Astrocyte (in vitro differentiated cells and primary cell): ENCODE measurements around the gene RALGAPA2. TPM values are rescaled to one million over a fixed set of nuclear protein-coding genes. Genes with fewer than 3 reads are reported as not detected.

Experiments
- DNase-seq: peaks from one replicate; pipeline ENCODE4 v3.0.0-alpha.2; 2010; ENCODE audit warnings: low read depth
- FAIRE-seq: peaks from 2 replicates; lab custom pipeline; 2011; peaks lifted over from hg19 to GRCh38; lab: Jason Lieb, UNC
- H2AFZ ChIP-seq: 2 replicates; pipeline ENCODE4 v1.6.0; 2012; ENCODE audit warnings: low read depth, low read length, inconsistent platforms
- H3K27ac ChIP-seq: 2 replicates; pipeline ENCODE4 v1.5.1; 2011; ENCODE audit warnings: low read depth, low read length, inconsistent platforms
- H3K27me3 ChIP-seq: 2 replicates; pipeline ENCODE4 v1.6.0; 2011; ENCODE audit warnings: low read length, inconsistent platforms; ENCODE audit not compliant: insufficient read depth
- H3K36me3 ChIP-seq: 2 replicates; pipeline ENCODE4 v1.5.1; 2011; ENCODE audit warnings: low read length, inconsistent platforms; ENCODE audit not compliant: insufficient read depth
- H3K4me1 ChIP-seq: 2 replicates; pipeline ENCODE4 v1.5.1; 2011; ENCODE audit warnings: low read length, inconsistent platforms; ENCODE audit not compliant: insufficient read depth
- H3K4me2 ChIP-seq: 2 replicates; pipeline ENCODE4 v1.6.0; 2012; ENCODE audit warnings: low read length, inconsistent platforms
- H3K4me3 ChIP-seq: 2 replicates; pipeline ENCODE4 v1.5.1; 2011; ENCODE audit warnings: low read depth, mild to moderate bottlenecking, low read length, inconsistent platforms; ENCODE audit not compliant: insufficient read depth
- H3K79me2 ChIP-seq: 2 replicates; pipeline ENCODE4 v1.6.0; 2012; ENCODE audit warnings: mild to moderate bottlenecking, low read length, inconsistent platforms; ENCODE audit not compliant: insufficient read depth
- H3K9ac ChIP-seq: 2 replicates; pipeline ENCODE4 v1.6.0; 2012; ENCODE audit warnings: mild to moderate bottlenecking, low read length, inconsistent platforms
- H3K9me3 ChIP-seq: 2 replicates; pipeline ENCODE4 v1.5.1; 2012; ENCODE audit warnings: low read depth, mild to moderate bottlenecking, low read length, inconsistent platforms; ENCODE audit not compliant: insufficient read depth
- H4K20me1 ChIP-seq: 2 replicates; pipeline ENCODE4 v1.6.0; 2012; ENCODE audit warnings: low read length, inconsistent platforms; ENCODE audit not compliant: insufficient read depth
- H3K27ac Mint-ChIP-seq: one replicate; pipeline ENCODE4 v1.8.0; 2021; ENCODE audit warnings: mild to moderate bottlenecking, mixed read lengths; ENCODE audit not compliant: unreplicated experiment
- H3K27me3 Mint-ChIP-seq: one replicate; pipeline ENCODE4 v1.8.0; 2021; ENCODE audit warnings: low read depth, mixed read lengths; ENCODE audit not compliant: unreplicated experiment
- H3K36me3 Mint-ChIP-seq: one replicate; pipeline ENCODE4 v1.8.0; 2021; ENCODE audit warnings: low read depth, mixed read lengths; ENCODE audit not compliant: unreplicated experiment
- H3K4me1 Mint-ChIP-seq: one replicate; pipeline ENCODE4 v1.8.0; 2021; ENCODE audit warnings: low read depth, mixed read lengths; ENCODE audit not compliant: unreplicated experiment
- H3K4me3 Mint-ChIP-seq: one replicate; pipeline ENCODE4 v1.8.0; 2021; ENCODE audit warnings: mild to moderate bottlenecking, moderate library complexity, mixed read lengths; ENCODE audit not compliant: unreplicated experiment
- H3K9me3 Mint-ChIP-seq: one replicate; pipeline ENCODE4 v1.8.0; 2021; ENCODE audit warnings: mild to moderate bottlenecking, mixed read lengths; ENCODE audit not compliant: unreplicated experiment
- CTCF ChIP-seq: IDR thresholded peaks from 2 replicates; pipeline ENCODE4 v1.5.1; 2011; ENCODE audit warnings: low read depth, mild to moderate bottlenecking, inconsistent platforms, low read length, moderate library complexity; ENCODE audit not compliant: insufficient read depth
- EZH2 ChIP-seq: IDR thresholded peaks from 2 replicates; pipeline ENCODE4 v1.6.1; 2012; ENCODE audit warnings: mild to moderate bottlenecking, low read length, inconsistent platforms; ENCODE audit not compliant: insufficient read depth
- total RNA-seq: library from RNA; stranded (reverse); gene quantifications from 2 replicates; pipeline ENCODE4 v1.2.1, GENCODE V29; 2021

Gene RALGAPA2
- total RNA-seq, 1 donor from 2014 or later, result 6.6 TPM

DNA sequence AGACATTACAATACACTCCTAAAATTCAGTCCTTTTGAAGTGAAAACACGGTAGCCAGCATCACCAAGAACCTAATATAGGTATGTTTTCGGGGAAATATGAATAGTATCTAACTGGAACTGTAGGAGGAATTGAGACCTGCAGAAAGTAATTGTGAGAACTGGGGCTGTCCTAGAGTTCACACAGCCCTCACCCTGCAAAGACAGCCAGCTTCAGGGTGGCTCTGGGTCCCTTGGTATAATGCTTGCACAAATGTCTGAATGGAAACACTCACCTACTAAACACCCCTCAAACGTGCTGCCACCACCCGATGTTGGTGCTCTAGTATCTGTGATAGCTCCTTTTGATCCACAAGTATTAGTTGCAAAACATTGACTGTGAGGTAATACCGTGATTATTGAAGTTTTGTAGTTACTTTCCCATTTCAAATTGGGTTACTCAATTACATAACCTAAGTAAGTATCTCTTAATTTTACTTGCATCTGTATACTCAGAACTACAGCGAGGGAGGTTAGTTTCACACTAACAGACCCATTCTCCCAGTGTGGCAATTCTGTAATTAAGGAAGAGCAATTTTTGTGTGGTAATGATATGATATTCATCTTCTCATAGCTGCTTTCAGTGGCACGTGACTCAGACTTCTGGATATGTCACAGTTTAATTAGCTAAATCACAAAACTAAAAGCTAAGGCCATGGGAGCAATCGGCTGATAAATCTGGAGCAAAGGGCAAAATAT lies 215.0 kb downstream of the RALGAPA2 start:
- Histone ChIP-seq H3K9me3 (no peaks in the 10 kb centered on the region), H3K4me1 (peaks cover 8% of the 10 kb centered on the region), H3K27me3 (no peaks in the 10 kb centered on the region), H3K79me2 (no peaks in the 10 kb centered on the region), H3K27ac (no peak overlapping the region), H2AFZ (no peak overlapping the region), H3K4me2 (no peak overlapping the region), H3K36me3 (no peaks in the 10 kb centered on the region), H4K20me1 (no peaks in the 10 kb centered on the region), H3K4me3 (no peak overlapping the region), H3K9ac (no peak overlapping the region)
- H3K27ac Mint-ChIP-seq, result no peak overlapping the region
- H3K9me3 Mint-ChIP-seq, result no peaks in the 10 kb centered on the region
- FAIRE-seq (no peak), DNase-seq (no peak)
- H3K4me1 Mint-ChIP-seq, result peaks cover 5% of the 10 kb centered on the region
- no peak for TF ChIP-seq CTCF
- no peak for TF ChIP-seq EZH2
- H3K27me3 Mint-ChIP-seq, result no peaks in the 10 kb centered on the region
- peaks cover 4% of the 10 kb centered on the region for H3K36me3 Mint-ChIP-seq
- H3K4me3 Mint-ChIP-seq, result no peak overlapping the region

- Mint-ChIP-seq H3K9me3 (no peaks in the 10 kb centered on the region), H3K4me3 (no peak overlapping the region), H3K36me3 (no peaks in the 10 kb centered on the region), H3K27ac (no peak overlapping the region), H3K27me3 (no peaks in the 10 kb centered on the region), H3K4me1 (peaks cover 17% of the 10 kb centered on the region)
- Histone ChIP-seq H2AFZ (no peak overlapping the region), H3K9ac (no peak overlapping the region), H3K27me3 (no peaks in the 10 kb centered on the region), H4K20me1 (no peaks in the 10 kb centered on the region), H3K4me1 (peaks cover 21% of the 10 kb centered on the region), H3K4me2 (no peak overlapping the region), H3K36me3 (no peaks in the 10 kb centered on the region), H3K4me3 (no peak overlapping the region), H3K27ac (no peak overlapping the region), H3K79me2 (no peaks in the 10 kb centered on the region), H3K9me3 (no peaks in the 10 kb centered on the region)
- FAIRE-seq (no peak), DNase-seq (no peak)
- no peak for TF ChIP-seq CTCF
- no peak for TF ChIP-seq EZH2
Observed at GRCh38 chr20:20495729-20496503, 216.5 kb downstream of the RALGAPA2 start.
